Skin epidermis (tissue), 12 donors: ENCODE measurements around the gene DPH5.
"Not testable (repeated sequence)": the region's sequence is repeated elsewhere in the genome, so short reads cannot be mapped to it uniquely, and the experiment has no call there.

ENCODE experiments used
- H3K27ac ChIP-seq, 21 experiments: fragments of 200-600 bp; sonication (generic) in 11 of 21; one replicate each; pipeline ENCODE4 v1.5.0; 2020; ENCODE audit warnings: mild to moderate bottlenecking in 3 of 21, inconsistent platforms in 2 of 21, moderate library complexity in 2 of 21
- H3K4me3 ChIP-seq, 7 experiments: fragments of 200-600 bp; sonication (generic) in 2 of 7; one replicate each; pipeline ENCODE4 v1.5.0; 2020; ENCODE audit warnings: inconsistent platforms in 2 of 7, mild to moderate bottlenecking in 2 of 7, moderate library complexity in 1 of 7

The DPH5 gene

GRCh38 chr1:100995198-100995988 lies 30.2 kb downstream of the DPH5 start:
- peak overlapping the region in 6 of 21 experiments; percentile 15 to 69 (median 50) for H3K27ac ChIP-seq
- no peak overlapping the region for H3K4me3 ChIP-seq

- no peak overlapping the region for H3K4me3 ChIP-seq
- no peak overlapping the region for H3K27ac ChIP-seq
Measured at GRCh38 chr1:100989306-100990077, 36.1 kb downstream of the DPH5 start.

GRCh38 chr1:100988121-100988520 lies 37.5 kb downstream of the DPH5 start:
- Histone ChIP-seq H3K27ac (no peak overlapping the region), H3K4me3 (no peak overlapping the region)

- Histone ChIP-seq H3K4me3 (no peak overlapping the region), H3K27ac (no peak overlapping the region)
Measured at GRCh38 chr1:100982793-100983192, 42.8 kb downstream of the DPH5 start.

GRCh38 chr1:100979631-100980030 lies 46.0 kb downstream of the DPH5 start:
- H3K27ac ChIP-seq, result no peak overlapping the region
- H3K4me3 ChIP-seq, result no peak overlapping the region

- Histone ChIP-seq H3K27ac (no peak overlapping the region), H3K4me3 (no peak overlapping the region)
Measured at GRCh38 chr1:100976936-100977335, 48.6 kb downstream of the DPH5 start.

GRCh38 chr1:100972185-100972584 lies 53.4 kb downstream of the DPH5 start:
- H3K27ac ChIP-seq, result no peak overlapping the region
- no peak overlapping the region for H3K4me3 ChIP-seq

- Histone ChIP-seq H3K27ac (no peak overlapping the region), H3K4me3 (no peak overlapping the region)
Measured at GRCh38 chr1:100971021-100971420, 54.6 kb downstream of the DPH5 start.

GRCh38 chr1:100969327-100969726 lies 56.3 kb downstream of the DPH5 start:
- H3K4me3 ChIP-seq, result no peak overlapping the region
- H3K27ac ChIP-seq, result no peak overlapping the region

GRCh38 chr1:100968621-100969020 lies 57.0 kb downstream of the DPH5 start:
- no peak overlapping the region for H3K4me3 ChIP-seq
- H3K27ac ChIP-seq, result no peak overlapping the region

- Histone ChIP-seq H3K27ac (no peak overlapping the region), H3K4me3 (no peak overlapping the region)
Measured at GRCh38 chr1:100960098-100960497, 65.5 kb downstream of the DPH5 start.

GRCh38 chr1:100959502-100960060 lies 66.0 kb downstream of the DPH5 start:
- H3K4me3 ChIP-seq, result no peak overlapping the region
- H3K27ac ChIP-seq, result no peak overlapping the region

GRCh38 chr1:100955322-100955721 lies 70.3 kb downstream of the DPH5 start:
- no peak overlapping the region for H3K4me3 ChIP-seq
- H3K27ac ChIP-seq, result peak overlapping the region in 2 of 21 experiments; percentile 12 to 28

GRCh38 chr1:100953960-100954730 lies 71.4 kb downstream of the DPH5 start:
- Histone ChIP-seq H3K4me3 (no peak overlapping the region), H3K27ac (no peak overlapping the region)

- H3K27ac ChIP-seq, result peak overlapping the region in 1 of 21 experiments; percentile 3
- not testable (repeated sequence) for H3K4me3 ChIP-seq
Measured at GRCh38 chr1:100952970-100953369, 72.6 kb downstream of the DPH5 start.

- H3K27ac ChIP-seq, result no peak overlapping the region
- H3K4me3 ChIP-seq, result no peak overlapping the region
Measured at GRCh38 chr1:100952104-100952745, 73.4 kb downstream of the DPH5 start.

GRCh38 chr1:100950781-100951180 lies 74.8 kb downstream of the DPH5 start:
- H3K27ac ChIP-seq, result peak overlapping the region in 2 of 21 experiments; percentile 84 to 86
- no peak overlapping the region for H3K4me3 ChIP-seq

GRCh38 chr1:100950337-100950736 lies 75.2 kb downstream of the DPH5 start:
- peak overlapping the region in 2 of 21 experiments; percentile 84 to 86 for H3K27ac ChIP-seq
- no peak overlapping the region for H3K4me3 ChIP-seq

- H3K27ac ChIP-seq, result peak overlapping the region in 11 of 21 experiments; percentile 12 to 86 (median 53)
- not testable (repeated sequence) for H3K4me3 ChIP-seq
Measured at GRCh38 chr1:100949515-100950158, 75.9 kb downstream of the DPH5 start.
